Endothelial cell (in vitro differentiated cells): Measurements from ENCODE around the gene PRKCH. TPM values are rescaled to one million over a fixed set of nuclear protein-coding genes. Genes with fewer than 3 reads are reported as not detected.
A peak's percentile ranks its signal among the peaks of the same experiment; 100 is the strongest.

ENCODE experiments used
- DNase-seq: peaks from one replicate; pipeline ENCODE4 v3.0.0; 2021; ENCODE audit warnings: low spot score
- H3K27ac Mint-ChIP-seq: one replicate; pipeline ENCODE4 v1.8.0; 2021; ENCODE audit warnings: mixed read lengths, inconsistent platforms; ENCODE audit not compliant: unreplicated experiment
- H3K27me3 Mint-ChIP-seq: one replicate; pipeline ENCODE4 v1.8.0; 2021; ENCODE audit warnings: mild to moderate bottlenecking, moderate library complexity, mixed read lengths, inconsistent platforms; ENCODE audit not compliant: unreplicated experiment
- H3K36me3 Mint-ChIP-seq: one replicate; pipeline ENCODE4 v1.8.0; 2021; ENCODE audit warnings: mild to moderate bottlenecking, low read depth, mixed read lengths, inconsistent platforms; ENCODE audit not compliant: unreplicated experiment
- H3K4me1 Mint-ChIP-seq: one replicate; pipeline ENCODE4 v1.8.0; 2021; ENCODE audit warnings: mild to moderate bottlenecking, mixed read lengths, inconsistent platforms; ENCODE audit not compliant: unreplicated experiment
- H3K4me3 Mint-ChIP-seq: one replicate; pipeline ENCODE4 v1.8.0; 2021; ENCODE audit warnings: mild to moderate bottlenecking, mixed read lengths, inconsistent platforms; ENCODE audit not compliant: unreplicated experiment
- H3K9me3 Mint-ChIP-seq: one replicate; pipeline ENCODE4 v1.8.0; 2021; ENCODE audit warnings: mixed read lengths, inconsistent platforms; ENCODE audit not compliant: unreplicated experiment
- total RNA-seq: library from RNA; stranded (reverse); fragmentation: NEBNext Ultra II Directional; extraction: Animal tissue kit (Norgen Biotek cat#: 25700); gene quantifications from one replicate; pipeline ENCODE4 v1.2.1, GENCODE V29; 2021; ENCODE audit not compliant: unreplicated experiment
- TF ChIP-seq, protein P1 (sequence below): fragments of 200-600 bp; sonication (generic); IDR thresholded peaks from one replicate; pipeline ENCODE4 v1.5.0; 2021; ENCODE audit warnings: antibody characterized with exemption; ENCODE audit not compliant: unreplicated experiment

Gene PRKCH
- total RNA-seq, 1 donor from 2014 or later: 42.5 TPM

- TF ChIP-seq, protein P1, sequence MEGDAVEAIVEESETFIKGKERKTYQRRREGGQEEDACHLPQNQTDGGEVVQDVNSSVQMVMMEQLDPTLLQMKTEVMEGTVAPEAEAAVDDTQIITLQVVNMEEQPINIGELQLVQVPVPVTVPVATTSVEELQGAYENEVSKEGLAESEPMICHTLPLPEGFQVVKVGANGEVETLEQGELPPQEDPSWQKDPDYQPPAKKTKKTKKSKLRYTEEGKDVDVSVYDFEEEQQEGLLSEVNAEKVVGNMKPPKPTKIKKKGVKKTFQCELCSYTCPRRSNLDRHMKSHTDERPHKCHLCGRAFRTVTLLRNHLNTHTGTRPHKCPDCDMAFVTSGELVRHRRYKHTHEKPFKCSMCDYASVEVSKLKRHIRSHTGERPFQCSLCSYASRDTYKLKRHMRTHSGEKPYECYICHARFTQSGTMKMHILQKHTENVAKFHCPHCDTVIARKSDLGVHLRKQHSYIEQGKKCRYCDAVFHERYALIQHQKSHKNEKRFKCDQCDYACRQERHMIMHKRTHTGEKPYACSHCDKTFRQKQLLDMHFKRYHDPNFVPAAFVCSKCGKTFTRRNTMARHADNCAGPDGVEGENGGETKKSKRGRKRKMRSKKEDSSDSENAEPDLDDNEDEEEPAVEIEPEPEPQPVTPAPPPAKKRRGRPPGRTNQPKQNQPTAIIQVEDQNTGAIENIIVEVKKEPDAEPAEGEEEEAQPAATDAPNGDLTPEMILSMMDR: no peak
- no peak for DNase-seq
- Mint-ChIP-seq H3K4me3 (no peak overlapping the region), H3K9me3 (no peaks in the 10 kb centered on the region), H3K27me3 (peaks cover 10% of the 10 kb centered on the region), H3K27ac (no peak overlapping the region), H3K36me3 (no peaks in the 10 kb centered on the region), H3K4me1 (peaks cover 50% of the 10 kb centered on the region)
Observed at GRCh38 chr14:61416591-61416990, 95.2 kb downstream of the PRKCH start.

GRCh38 chr14:61417141-61417540, 95.8 kb downstream of the PRKCH start:
- H3K27me3 Mint-ChIP-seq: peaks cover 10% of the 10 kb centered on the region
- TF ChIP-seq, protein P1: no peak
- DNase-seq: no peak
- H3K36me3 Mint-ChIP-seq: no peaks in the 10 kb centered on the region
- no peak overlapping the region for H3K27ac Mint-ChIP-seq
- no peaks in the 10 kb centered on the region for H3K9me3 Mint-ChIP-seq
- H3K4me3 Mint-ChIP-seq: no peak overlapping the region
- peaks cover 51% of the 10 kb centered on the region for H3K4me1 Mint-ChIP-seq

GRCh38 chr14:61417883-61418455, 96.6 kb downstream of the PRKCH start:
- H3K27ac Mint-ChIP-seq: peak overlapping the region; percentile 14
- DNase-seq: no peak
- TF ChIP-seq, protein P1: no peak
- peaks cover 51% of the 10 kb centered on the region for H3K4me1 Mint-ChIP-seq
- no peak overlapping the region for H3K4me3 Mint-ChIP-seq
- peaks cover 10% of the 10 kb centered on the region for H3K27me3 Mint-ChIP-seq
- H3K9me3 Mint-ChIP-seq: no peaks in the 10 kb centered on the region
- H3K36me3 Mint-ChIP-seq: no peaks in the 10 kb centered on the region

- no peaks in the 10 kb centered on the region for H3K9me3 Mint-ChIP-seq
- peaks cover 10% of the 10 kb centered on the region for H3K27me3 Mint-ChIP-seq
- no peak for DNase-seq
- no peaks in the 10 kb centered on the region for H3K36me3 Mint-ChIP-seq
- peak overlapping the region; percentile 74 for H3K27ac Mint-ChIP-seq
- peaks cover 51% of the 10 kb centered on the region for H3K4me1 Mint-ChIP-seq
- TF ChIP-seq, protein P1: no peak
- no peak overlapping the region for H3K4me3 Mint-ChIP-seq
Observed at GRCh38 chr14:61418746-61419145, 97.4 kb downstream of the PRKCH start.

GRCh38 chr14:61419201-61419600, 97.8 kb downstream of the PRKCH start:
- Mint-ChIP-seq H3K27me3 (peaks cover 10% of the 10 kb centered on the region), H3K4me3 (no peak overlapping the region), H3K9me3 (no peaks in the 10 kb centered on the region), H3K36me3 (peaks cover under 1% of the 10 kb centered on the region), H3K27ac (no peak overlapping the region), H3K4me1 (peaks cover 51% of the 10 kb centered on the region)
- DNase-seq: no peak
- TF ChIP-seq, protein P1: no peak
